NCI-H2227 treated with DMSO at 0.1 percent for 48 hours (cell line): ENCODE results near the gene UGT2A1.

Experiments
- DNase-seq: peaks from one replicate; lab custom pipeline; 2025; lab: John Stamatoyannopoulos, UW

UGT2A1 gene

DNA sequence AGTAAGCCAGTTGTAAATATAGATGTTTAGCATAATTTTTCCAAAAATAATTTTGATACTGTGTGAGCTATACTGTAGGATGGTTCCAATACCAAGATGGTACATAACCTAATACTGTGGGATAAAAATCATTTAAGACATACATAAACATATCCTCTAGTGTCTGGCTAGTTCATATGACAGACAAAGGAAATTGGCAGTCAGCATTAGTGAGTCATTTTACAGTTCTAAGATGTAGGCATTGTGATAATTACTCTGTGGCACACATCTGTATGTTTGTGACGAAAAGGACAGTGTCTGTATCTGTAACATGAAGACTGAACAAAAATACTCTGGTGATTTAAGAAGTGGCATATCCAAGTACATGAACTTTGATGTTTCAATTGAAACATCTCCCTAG lies 63.2 kb downstream of the UGT2A1 start:
- DNase-seq, result no peak

DNA sequence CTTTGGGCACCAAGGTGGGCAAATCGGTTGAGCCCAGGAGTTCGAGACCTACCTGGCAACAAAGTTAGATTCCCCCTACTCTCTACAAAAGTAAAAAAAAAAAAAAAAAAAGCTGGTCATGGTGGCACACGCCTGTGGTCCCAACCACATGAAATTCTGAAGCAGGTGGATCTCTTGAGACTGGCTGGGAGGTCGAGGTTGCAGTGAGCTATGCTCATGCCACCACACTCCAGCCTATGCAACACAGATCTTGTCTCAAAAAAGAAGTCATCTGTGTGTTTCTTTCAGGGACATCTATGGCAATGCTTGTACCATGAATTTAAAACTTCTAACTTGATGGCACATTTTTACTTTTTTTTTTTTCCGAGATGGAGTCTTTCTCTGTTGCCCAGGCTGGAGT lies 68.9 kb downstream of the UGT2A1 start:
- no peak for DNase-seq

DNA sequence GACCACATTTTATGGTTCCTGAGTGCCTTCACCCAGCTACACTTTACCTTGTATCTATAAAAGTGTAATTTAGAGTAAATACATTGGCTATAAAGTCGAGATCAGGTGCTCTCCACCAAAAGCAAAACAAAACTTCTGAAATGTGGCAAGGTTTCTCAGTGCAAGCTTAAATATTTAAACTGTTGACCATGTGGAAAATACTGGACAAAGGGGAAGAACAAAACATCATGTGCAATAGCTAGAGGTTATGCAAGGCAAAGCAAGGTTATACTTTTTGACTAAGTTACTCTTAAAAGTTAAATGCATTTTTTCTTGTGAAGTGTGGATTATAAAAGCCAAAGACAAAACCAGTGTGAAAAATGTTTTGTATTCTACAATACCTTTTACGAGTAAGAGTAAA lies 69.5 kb downstream of the UGT2A1 start:
- DNase-seq, result no peak

DNA sequence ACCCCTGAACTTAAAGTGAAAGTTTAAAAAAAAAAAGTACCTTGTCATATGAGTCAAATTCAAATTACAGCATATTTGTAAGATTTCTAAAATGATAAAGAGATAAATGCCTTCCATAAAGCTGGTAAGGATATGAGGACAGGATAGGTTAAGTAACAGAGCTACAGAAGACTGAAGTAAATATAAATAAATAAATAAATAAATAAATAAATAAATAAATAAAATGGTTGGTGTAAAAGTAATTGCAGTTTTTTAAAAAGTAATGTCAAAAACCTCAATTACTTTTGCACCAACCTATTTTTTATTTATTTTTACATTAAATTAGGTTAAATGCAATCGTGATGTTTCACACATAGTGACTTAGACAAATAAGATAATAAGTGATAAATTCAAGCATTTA lies 75.8 kb downstream of the UGT2A1 start:
- DNase-seq, result no peak

DNA sequence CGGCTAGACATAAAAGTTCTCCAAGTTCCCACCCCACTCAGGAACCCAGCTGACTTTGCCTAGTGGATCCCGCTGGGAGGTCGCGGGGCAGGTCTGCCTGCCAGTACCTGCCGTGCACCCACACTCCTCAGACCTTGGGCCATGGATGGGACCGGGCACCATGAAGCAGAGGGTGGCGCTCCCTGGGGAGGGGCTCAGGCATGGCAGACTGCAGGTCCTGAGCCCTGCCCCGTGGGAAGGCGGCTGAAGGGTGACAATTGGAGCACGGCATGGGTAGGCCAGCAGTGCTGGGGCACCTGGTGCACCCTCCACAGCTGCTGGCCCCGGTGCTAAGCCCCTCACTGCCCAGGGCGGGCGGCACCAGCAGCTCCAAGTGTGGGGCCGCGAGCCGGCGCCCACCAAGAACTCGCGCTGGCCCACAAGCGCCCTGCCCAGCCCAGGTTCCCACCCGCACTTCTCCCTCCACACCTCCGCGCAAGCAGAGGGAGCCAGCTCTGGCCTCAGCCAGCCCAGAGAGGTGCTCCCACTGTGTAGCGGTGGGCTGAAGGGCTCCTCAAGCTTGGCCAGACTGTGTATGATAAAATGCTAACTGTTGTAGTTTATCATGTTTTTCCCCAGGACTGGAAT lies 76.7 kb downstream of the UGT2A1 start:
- no peak for DNase-seq

DNA sequence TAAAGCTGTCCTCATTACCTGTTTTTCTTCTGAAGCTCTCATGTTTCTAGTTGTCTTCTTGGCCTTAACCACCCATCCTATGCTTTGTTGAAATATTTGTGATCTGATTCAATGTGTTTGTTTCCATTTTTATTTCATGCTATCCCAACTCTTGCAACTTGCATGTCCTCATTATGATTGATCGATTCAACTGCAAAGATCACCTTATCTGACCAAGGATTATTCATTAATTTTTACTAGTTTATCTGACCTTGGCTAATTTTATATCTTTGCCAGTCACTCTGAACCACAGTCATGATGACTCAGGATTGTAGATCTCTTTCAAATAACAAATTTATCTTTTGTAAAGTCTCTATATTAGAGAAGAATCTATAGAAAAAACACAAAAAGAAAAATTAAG lies 84.3 kb downstream of the UGT2A1 start:
- no peak for DNase-seq

DNA sequence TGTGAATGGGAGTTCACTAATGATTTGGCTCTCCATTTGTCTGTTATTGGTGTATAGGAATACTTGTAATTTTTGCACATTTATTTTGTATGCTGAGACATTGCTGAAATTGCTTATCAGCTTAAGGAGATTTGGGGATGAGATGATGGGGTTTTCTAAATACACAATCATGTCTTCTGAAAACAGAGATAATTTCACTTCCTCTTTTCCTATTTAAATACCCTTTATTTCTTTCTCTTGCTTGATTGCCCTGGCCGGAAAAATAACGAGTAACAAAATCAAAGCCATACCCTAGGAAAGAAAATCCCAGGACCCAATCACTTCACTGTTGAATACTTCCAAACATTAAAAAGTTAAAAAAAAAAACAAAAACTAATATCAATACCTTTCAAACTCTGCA lies 89.6 kb downstream of the UGT2A1 start:
- no peak for DNase-seq

DNA sequence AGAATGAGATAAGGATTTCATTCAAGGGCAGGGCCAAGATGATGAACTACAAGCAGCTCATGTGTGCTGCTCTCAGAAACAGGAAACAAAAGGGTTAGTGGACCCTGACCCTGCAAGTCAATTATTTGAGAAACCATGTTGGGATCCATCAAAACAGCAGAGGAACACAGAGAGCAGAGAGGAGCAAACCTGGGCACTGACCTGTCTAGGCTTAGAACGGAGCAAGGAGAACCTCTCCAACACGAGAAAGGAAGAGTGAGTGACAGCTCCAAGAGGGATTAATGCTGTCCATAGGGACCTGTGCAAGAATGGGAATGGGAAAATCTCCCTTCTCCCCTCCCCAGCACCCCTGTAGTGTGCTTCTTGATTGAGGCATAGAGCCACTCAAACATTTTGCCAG lies 103.4 kb downstream of the UGT2A1 start:
- DNase-seq, result no peak

DNA sequence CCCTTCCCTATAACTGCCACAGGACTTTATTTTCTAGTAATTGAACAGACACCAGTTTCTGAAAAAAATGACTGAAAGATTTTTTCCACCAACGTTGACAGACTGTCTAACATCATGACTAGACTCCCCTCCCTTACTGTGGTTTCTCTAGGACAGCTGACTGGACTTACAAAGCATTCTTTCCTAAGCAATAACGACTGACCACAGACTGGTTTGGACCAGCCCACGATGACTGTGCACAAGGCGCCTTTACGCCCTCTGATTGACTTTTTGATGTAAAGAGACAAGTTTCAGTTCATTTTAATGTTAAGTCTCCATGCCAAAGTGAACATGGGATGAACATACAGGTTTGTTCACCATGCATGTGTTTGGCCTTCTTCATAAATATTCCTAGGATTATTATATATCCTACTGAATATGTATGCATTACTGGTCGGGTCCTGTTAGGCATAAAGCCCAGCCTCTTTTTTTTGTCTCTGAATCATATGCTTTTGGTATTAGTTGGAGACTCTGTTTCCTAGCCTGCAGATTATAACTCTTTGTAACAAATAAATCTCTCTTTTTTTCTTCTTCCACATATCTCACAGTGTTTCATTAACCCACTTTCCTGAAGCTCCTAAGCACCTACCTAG lies 106.8 kb downstream of the UGT2A1 start:
- DNase-seq, result no peak
